K562 (cell line): ENCODE measurements around the gene CDC6. TPM values are rescaled to one million over a fixed set of nuclear protein-coding genes. Genes with fewer than 3 reads are reported as not detected.

ENCODE experiments used
- ATAC-seq: fragments of 200-7000 bp; cut with Tn5 transposase; 3 replicates; pipeline ENCODE4 v1.9.1; 2020; ENCODE audit warnings: moderate library complexity
- BruUV-seq: library from RNA; stranded (reverse); fragments of 400-500 nt; replicated peaks from 2 replicates; lab custom pipeline; 2021; lab: Mats Ljungman, UMichigan
- CTCF ChIA-PET: fragments of 300-600 bp; formaldehyde crosslinking; extraction: SDS; loops from one replicate; lab custom pipeline; 2021; ENCODE audit warnings: low intra/inter-chr PET ratio; lab: Yijun Ruan, JAX
- POLR2A ChIA-PET: fragments of 300-600, 350-650 bp; sonication (Branson Sonifier 250); formaldehyde crosslinking; extraction: SDS; loops from one replicate; lab custom pipeline; 2021; ENCODE audit warnings: antibody characterized with exemption, inconsistent platforms; lab: Yijun Ruan, JAX
- DNase-seq, 4 experiments: peaks; one replicate each; pipeline versions ENCODE4 v3.0.0 to v3.0.0-alpha.2; 2011 to 2018; ENCODE audit warnings: low spot score in 3 of 4, mixed read lengths in 3 of 4; ENCODE audit errors: extremely low read depth in 1 of 4
- FAIRE-seq: peaks from 2 replicates; lab custom pipeline; 2011; peaks lifted over from hg19 to GRCh38; lab: Jason Lieb, UNC
- H2AFZ ChIP-seq: 2 replicates; pipeline ENCODE4 v1.6.0; 2011; ENCODE audit warnings: low read depth, low read length, control low read depth, inconsistent platforms
- H3K27ac ChIP-seq: fragments of 200-600 bp; 3 replicates; pipeline ENCODE4 v1.8.0; 2011; ENCODE audit warnings: low read depth, mild to moderate bottlenecking, control low read depth, inconsistent platforms, low read length, moderate library complexity, mixed read lengths; ENCODE audit errors: extremely low read depth
- H3K27me3 ChIP-seq, 2 experiments: fragments of 300-600 bp in 1 of 2; 2 replicates in 1 of 2; 3 replicates in 1 of 2; pipeline versions ENCODE4 v1.6.0 to v1.8.0; 2011; ENCODE audit warnings: inconsistent platforms in 2 of 2, low read length in 2 of 2, mild to moderate bottlenecking in 1 of 2, mixed read lengths in 1 of 2, moderate library complexity in 1 of 2; ENCODE audit not compliant: control insufficient read depth in 2 of 2, insufficient read depth in 2 of 2
- H3K36me3 ChIP-seq: fragments of 300-600 bp; 3 replicates; pipeline ENCODE4 v1.8.0; 2011; ENCODE audit warnings: mild to moderate bottlenecking, low read length, inconsistent platforms; ENCODE audit not compliant: control insufficient read depth, insufficient read depth
- H3K4me1 ChIP-seq, 2 experiments: fragments of 200-600 bp in 1 of 2; replicated peaks in 1 of 2; 2 replicates in 1 of 2; 3 replicates in 1 of 2; pipeline versions ENCODE4 v1.5.1 to v1.8.0; 2011; ENCODE audit warnings: inconsistent platforms in 2 of 2, low read length in 2 of 2, mild to moderate bottlenecking in 1 of 2, mixed read lengths in 1 of 2, moderate library complexity in 1 of 2; ENCODE audit not compliant: control insufficient read depth in 2 of 2, insufficient read depth in 2 of 2
- H3K4me2 ChIP-seq: 2 replicates; pipeline ENCODE4 v1.6.1; 2011; ENCODE audit warnings: low read length, control low read depth, inconsistent platforms, mixed read lengths; ENCODE audit not compliant: insufficient read depth
- H3K4me3 ChIP-seq: fragments of 200-600 bp; sonication (generic), shearing (Covaris generic); 2 replicates; pipeline ENCODE4 v1.5.1; 2016; ENCODE audit warnings: control low read depth, inconsistent platforms
- H3K79me2 ChIP-seq: fragments of 200-600 bp; 3 replicates; pipeline ENCODE4 v1.8.0; 2011; ENCODE audit warnings: low read length, inconsistent platforms; ENCODE audit not compliant: control insufficient read depth, insufficient read depth
- H3K9ac ChIP-seq, 2 experiments: 2 replicates each; pipeline versions ENCODE4 v1.6.0 to v1.6.1; 2011; ENCODE audit warnings: low read depth in 2 of 2, low read length in 2 of 2, control low read depth in 1 of 2, inconsistent platforms in 1 of 2, mild to moderate bottlenecking in 1 of 2, mixed read lengths in 1 of 2; ENCODE audit not compliant: insufficient read depth in 1 of 2
- H3K9me1 ChIP-seq: one replicate; pipeline ENCODE4 v1.6.0; 2011; ENCODE audit warnings: inconsistent platforms, mild to moderate bottlenecking, low read length, moderate library complexity; ENCODE audit not compliant: control insufficient read depth, insufficient read depth
- H3K9me3 ChIP-seq: replicated peaks from 2 replicates; pipeline ENCODE4 v1.5.1; 2011; ENCODE audit warnings: low read depth, low read length, inconsistent platforms; ENCODE audit not compliant: control insufficient read depth, insufficient read depth
- H4K20me1 ChIP-seq: replicated peaks from 2 replicates; pipeline ENCODE4 v1.6.1; 2011; ENCODE audit warnings: low read length, inconsistent platforms, mixed read lengths; ENCODE audit not compliant: control insufficient read depth, insufficient read depth
- BCOR ChIP-seq: fragments of 450-650 bp; IDR thresholded peaks from 2 replicates; pipeline ENCODE4 v1.6.1; 2016
- KAT2B ChIP-seq: IDR thresholded peaks from one replicate; pipeline ENCODE4 v1.6.1; 2012; ENCODE audit warnings: low read depth, mild to moderate bottlenecking, control low read depth, inconsistent platforms, low read length, moderate library complexity
- MAFF ChIP-seq: IDR thresholded peaks from 2 replicates; pipeline ENCODE4 v1.6.1; 2012; ENCODE audit warnings: low read length, improper control_type of control experiment
- MCM2 ChIP-seq: fragments of 450-650 bp; IDR thresholded peaks from 2 replicates; pipeline ENCODE4 v1.6.1; 2017; ENCODE audit warnings: low read depth, mild to moderate bottlenecking
- NFE2 ChIP-seq: IDR thresholded peaks from 2 replicates; pipeline ENCODE4 v1.6.1; 2014; ENCODE audit warnings: antibody characterized with exemption, low read depth
- RBM15 ChIP-seq: fragments of 200-400 bp; formaldehyde crosslinking; IDR thresholded peaks from 2 replicates; pipeline ENCODE4 v1.6.1; 2018; ENCODE audit warnings: mild to moderate bottlenecking, low read length, moderate library complexity; ENCODE audit not compliant: insufficient read depth
- TCF3 ChIP-seq: sonication (generic); formaldehyde crosslinking; IDR thresholded peaks from 2 replicates; pipeline ENCODE4 v1.4.0; 2020; ENCODE audit warnings: mild to moderate bottlenecking, missing genetic modification reagents
- TEAD4 ChIP-seq, 2 experiments: sonication (generic) in 1 of 2; formaldehyde crosslinking in 1 of 2; IDR thresholded peaks; 2 replicates each; pipeline versions ENCODE4 v1.6.1 to v1.8.0; 2012 to 2022; ENCODE audit warnings: borderline replicate concordance in 1 of 2, inconsistent platforms in 1 of 2, low read length in 1 of 2, mild to moderate bottlenecking in 1 of 2, missing genetic modification reagents in 1 of 2
- TSC22D4 ChIP-seq: fragments of 450-650 bp; IDR thresholded peaks from 2 replicates; pipeline ENCODE4 v1.6.1; 2016; ENCODE audit warnings: missing genetic modification characterization, missing biosample characterization, control low read depth
- WGBS: fragments of 100-300 bp; shearing (Covaris generic); methylation state at CpG from one replicate; pipeline ENCODE4 v1.1.6; 2016; ENCODE audit warnings: low coverage, mixed read lengths; ENCODE audit not compliant: insufficient coverage; ENCODE audit errors: missing lambda C conversion rate; 5-methylcytosine and 5-hydroxymethylcytosine counted together
- in situ Hi-C: fragments of 300-500 bp; cut with MboI; formaldehyde crosslinking; loops from 4 replicates; pipeline ENCODE4 v1.15.0; 2018; ENCODE audit warnings: inconsistent platforms, mixed read lengths
- intact Hi-C: fragments of 100-400 bp; cut with micrococcal nuclease; formaldehyde crosslinking; loops from 2 replicates; pipeline ENCODE4 v1.14.2; 2022
- polyA plus RNA-seq, 8 experiments: library from polyadenylated mRNA; depleted of rRNA in 4 of 8; stranded (reverse) in 5 of 8; unstranded in 3 of 8; fragments of >200 nt; fragmentation: Nextera tagmentation in 2 of 8; fragmentation: Illumina TruSeq in 1 of 8; extraction: Ambion mirVana in 2 of 8; extraction: Trizol in 1 of 8; gene quantifications; 2 replicates each; pipeline versions ENCODE4 v1.2.1 to v1.2.3, GENCODE V29; 2011 to 2014; ENCODE audit warnings: inconsistent platforms in 1 of 8, missing spikeins in 1 of 8
- total RNA-seq, 7 experiments: library from RNA; depleted of rRNA in 6 of 7; stranded (reverse); fragments of >200 nt in 6 of 7; fragmentation: Illumina TruSeq in 2 of 7; extraction: Trizol in 2 of 7; gene quantifications; 2 replicates each; pipeline versions ENCODE4 v1.2.1 to v1.2.3, GENCODE V29; 2011 to 2021; ENCODE audit warnings: low replicate concordance in 1 of 7
- TF ChIP-seq, protein P1 (sequence below): sonication (generic); formaldehyde crosslinking; IDR thresholded peaks from 2 replicates; pipeline ENCODE4 v1.8.0; 2022; ENCODE audit warnings: mild to moderate bottlenecking, low read depth, missing genetic modification reagents
- TF ChIP-seq, protein P2 (sequence below), 2 experiments: fragments of 450-650 bp in 1 of 2; sonication (generic) in 1 of 2; formaldehyde crosslinking; conservative IDR thresholded peaks; 2 replicates each; pipeline versions ENCODE4 v1.4.0 to v1.8.1; 2020 to 2022; ENCODE audit warnings: mild to moderate bottlenecking in 1 of 2, missing genetic modification reagents in 1 of 2
- TF ChIP-seq, protein P3 (sequence below): fragments of 450-650 bp; formaldehyde crosslinking; IDR thresholded peaks from 2 replicates; pipeline ENCODE4 v1.4.0; 2020; ENCODE audit warnings: mild to moderate bottlenecking, moderate library complexity
- TF ChIP-seq, protein P4 (sequence below), 3 experiments: fragments of 200-800 bp in 1 of 3; sonication (Bioruptor generic) in 1 of 3; sonication (generic) in 1 of 3; formaldehyde crosslinking in 1 of 3; IDR thresholded peaks; 2 replicates each; pipeline versions ENCODE4 v1.6.1 to v1.8.0; 2016 to 2022; ENCODE audit warnings: mild to moderate bottlenecking in 2 of 3, missing compliant biosample characterization in 2 of 3, missing genetic modification characterization in 2 of 3, missing genetic modification reagents in 1 of 3

Gene CDC6
- total and polyA plus RNA-seq, 9 of the 15 experiments (the other 6 are each of a cell fraction or from before 2014, with no cell fraction given): 29.6 to 141 (median 106) TPM

DNA sequence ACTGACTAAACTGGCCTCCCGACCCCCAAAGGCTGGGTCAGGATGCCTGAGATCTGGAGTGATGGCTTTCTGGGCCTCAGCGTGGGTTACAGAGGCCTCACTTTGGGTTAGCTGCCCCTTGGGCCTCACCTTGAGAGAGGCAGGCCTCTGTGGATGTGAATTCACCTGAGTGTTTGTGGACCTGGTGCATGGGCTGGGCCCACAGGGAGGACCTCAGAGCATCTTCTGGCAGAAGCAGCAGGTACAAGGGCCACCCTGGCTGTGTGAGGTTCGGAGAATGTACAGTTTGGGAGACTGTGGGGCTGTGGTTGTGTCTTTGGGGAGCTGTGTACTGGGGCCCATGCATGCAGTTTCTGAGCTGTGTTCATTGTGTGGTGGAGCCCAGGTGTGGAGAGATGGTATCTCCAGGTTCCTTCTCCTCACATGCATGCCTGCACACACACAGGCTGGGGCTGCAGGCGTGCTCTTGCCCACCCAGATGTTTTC lies 39.6 kb downstream of the CDC6 start:
- H3K9me1 ChIP-seq: peaks cover 6% of the 10 kb centered on the region
- no peaks in the 10 kb centered on the region for H3K9me3 ChIP-seq
- H3K36me3 ChIP-seq: peaks cover 20% of the 10 kb centered on the region; the same call in 1 of the 3 replicates
- CTCF ChIA-PET: no interaction called here
- no peak for ATAC-seq
- H3K4me1 ChIP-seq: peaks cover 19 to 62% of the 10 kb centered on the region in 2 experiments
- 77% methylated on average over 3 of the region's 4 CpGs for WGBS
- no peak overlapping the region for H3K27ac ChIP-seq
- H3K9ac ChIP-seq: peak overlapping the region in 1 of 2 experiments; percentile 56; a peak in 2 of 4 replicates
- no peak overlapping the region for H3K4me2 ChIP-seq
- POLR2A ChIA-PET: interaction anchor here (0.7 to 1.4 kb wide), 4 partner anchors 8 to 1361 kb away, joined by 3 to 4 read pairs (median 4); no protein-coding TSS in a partner anchor
- in situ Hi-C loops: no loop called here
- intact Hi-C loops: no loop called here
- H3K27me3 ChIP-seq: no peaks in the 10 kb centered on the region
- no peak overlapping the region for H3K4me3 ChIP-seq
- no peak overlapping the region for H2AFZ ChIP-seq
- FAIRE-seq: no peak
- BruUV-seq: no TSS peak
- DNase-seq: no peak
- H4K20me1 ChIP-seq: peaks cover 7% of the 10 kb centered on the region
- peaks cover 70% of the 10 kb centered on the region for H3K79me2 ChIP-seq
- TF ChIP-seq TEAD4 (IDR thresholded peaks at IDR 0.05; ENCODE audit: low read length) (no peak), TEAD4 (CRISPR knock-in tag; IDR thresholded peaks at IDR 0.05; ENCODE audit: borderline replicate concordance) (no peak), BCOR (no peak), TCF3 (CRISPR knock-in tag) (no peak), RBM15 (no peak), KAT2B (no peak), TSC22D4 (no peak), NFE2 (no peak), MCM2 (no peak), MAFF (no peak)
- TF ChIP-seq, protein P1, sequence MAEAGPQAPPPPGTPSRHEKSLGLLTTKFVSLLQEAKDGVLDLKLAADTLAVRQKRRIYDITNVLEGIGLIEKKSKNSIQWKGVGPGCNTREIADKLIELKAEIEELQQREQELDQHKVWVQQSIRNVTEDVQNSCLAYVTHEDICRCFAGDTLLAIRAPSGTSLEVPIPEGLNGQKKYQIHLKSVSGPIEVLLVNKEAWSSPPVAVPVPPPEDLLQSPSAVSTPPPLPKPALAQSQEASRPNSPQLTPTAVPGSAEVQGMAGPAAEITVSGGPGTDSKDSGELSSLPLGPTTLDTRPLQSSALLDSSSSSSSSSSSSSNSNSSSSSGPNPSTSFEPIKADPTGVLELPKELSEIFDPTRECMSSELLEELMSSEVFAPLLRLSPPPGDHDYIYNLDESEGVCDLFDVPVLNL: no peak
- TF ChIP-seq, protein P2, sequence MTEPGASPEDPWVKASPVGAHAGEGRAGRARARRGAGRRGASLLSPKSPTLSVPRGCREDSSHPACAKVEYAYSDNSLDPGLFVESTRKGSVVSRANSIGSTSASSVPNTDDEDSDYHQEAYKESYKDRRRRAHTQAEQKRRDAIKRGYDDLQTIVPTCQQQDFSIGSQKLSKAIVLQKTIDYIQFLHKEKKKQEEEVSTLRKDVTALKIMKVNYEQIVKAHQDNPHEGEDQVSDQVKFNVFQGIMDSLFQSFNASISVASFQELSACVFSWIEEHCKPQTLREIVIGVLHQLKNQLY (CRISPR knock-in tag; conservative IDR thresholded peaks at IDR 0.05): no peak
- TF ChIP-seq, protein P3, sequence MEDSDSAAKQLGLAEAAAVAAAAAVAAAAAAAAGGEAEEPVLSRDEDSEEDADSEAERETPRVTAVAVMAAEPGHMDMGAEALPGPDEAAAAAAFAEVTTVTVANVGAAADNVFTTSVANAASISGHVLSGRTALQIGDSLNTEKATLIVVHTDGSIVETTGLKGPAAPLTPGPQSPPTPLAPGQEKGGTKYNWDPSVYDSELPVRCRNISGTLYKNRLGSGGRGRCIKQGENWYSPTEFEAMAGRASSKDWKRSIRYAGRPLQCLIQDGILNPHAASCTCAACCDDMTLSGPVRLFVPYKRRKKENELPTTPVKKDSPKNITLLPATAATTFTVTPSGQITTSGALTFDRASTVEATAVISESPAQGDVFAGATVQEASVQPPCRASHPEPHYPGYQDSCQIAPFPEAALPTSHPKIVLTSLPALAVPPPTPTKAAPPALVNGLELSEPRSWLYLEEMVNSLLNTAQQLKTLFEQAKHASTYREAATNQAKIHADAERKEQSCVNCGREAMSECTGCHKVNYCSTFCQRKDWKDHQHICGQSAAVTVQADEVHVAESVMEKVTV (CRISPR knock-in tag): no peak
- TF ChIP-seq, protein P4, sequence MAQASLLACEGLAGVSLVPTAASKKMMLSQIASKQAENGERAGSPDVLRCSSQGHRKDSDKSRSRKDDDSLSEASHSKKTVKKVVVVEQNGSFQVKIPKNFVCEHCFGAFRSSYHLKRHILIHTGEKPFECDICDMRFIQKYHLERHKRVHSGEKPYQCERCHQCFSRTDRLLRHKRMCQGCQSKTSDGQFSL (CRISPR knock-in tag; IDR thresholded peaks at IDR 0.05): no peak
- TF ChIP-seq, protein P4 (tag; IDR thresholded peaks at IDR 0.05): no peak
